ENCODE results near the gene SLC9A6. TPM values are rescaled to one million over a fixed set of nuclear protein-coding genes. Genes with fewer than 3 reads are reported as not detected.

SLC9A6 gene
- total and polyA plus RNA-seq, 2 experiments from 2014 or later: 7.2 to 17.1 TPM

GRCh38 chrX:136032370-136032769, 47.1 kb downstream of the SLC9A6 start (continued):
- TF ChIP-seq CTCF (conservative IDR thresholded peaks at IDR 0.05; ENCODE audit: low read depth in 2 of 2) (no peak), NANOG (IDR thresholded peaks at IDR 0.05; ENCODE audit: borderline replicate concordance) (no peak), ZNF331 (CRISPR knock-in tag; IDR thresholded peaks at IDR 0.05; ENCODE audit: low read depth) (no peak), ETS1 (IDR thresholded peaks at IDR 0.05) (no peak), EZH2 (IDR thresholded peaks at IDR 0.05; ENCODE audit: low read depth, unreplicated experiment) (no peak), REST (IDR thresholded peaks at IDR 0.05; ENCODE audit: unreplicated experiment) (no peak), STAT1 (IDR thresholded peaks at IDR 0.05; ENCODE audit: unreplicated experiment) (no peak), POLR2AphosphoS5 (IDR thresholded peaks at IDR 0.05; ENCODE audit: low read depth) (no peak)

- Mint-ChIP-seq H3K4me3 (no peak overlapping the region), H3K9me3 (no peaks in the 10 kb centered on the region), H3K4me1 (peaks cover 2% of the 10 kb centered on the region; the same call in 2 of the 3 replicates), H3K27me3 (ENCODE audit: insufficient read depth, low read depth, poor library complexity) (peaks cover 2% of the 10 kb centered on the region), H3K27ac (no peak overlapping the region), H3K36me3 (ENCODE audit: low read depth) (no peaks in the 10 kb centered on the region; the same call in 2 of the 3 replicates)
- Histone ChIP-seq H3K9me2 (ENCODE audit: insufficient read depth) (no peaks in the 10 kb centered on the region), H3K27ac (ENCODE audit: low read depth) (no peak overlapping the region), H3K27me3 (ENCODE audit: insufficient read depth) (no peaks in the 10 kb centered on the region), H3K36me3 (ENCODE audit: insufficient read depth) (no peaks in the 10 kb centered on the region), H2AFZ (no peak overlapping the region), H4K20me1 (replicated peaks; ENCODE audit: insufficient read depth) (no peaks in the 10 kb centered on the region), H3F3A (replicated peaks; ENCODE audit: low read depth) (no peaks in the 10 kb centered on the region), H3K79me2 (replicated peaks; ENCODE audit: insufficient read depth) (no peaks in the 10 kb centered on the region), H3K4me2 (no peak overlapping the region), H3K4me1 (ENCODE audit: insufficient read depth) (no peaks in the 10 kb centered on the region), H3K4me3 (no peak overlapping the region)
- ATAC-seq (no peak), DNase-seq (ENCODE audit: low spot score) (no peak)
- TF ChIP-seq REST (IDR thresholded peaks at IDR 0.05; ENCODE audit: unreplicated experiment) (no peak), POLR2AphosphoS5 (IDR thresholded peaks at IDR 0.05; ENCODE audit: low read depth) (no peak), STAT1 (IDR thresholded peaks at IDR 0.05; ENCODE audit: unreplicated experiment) (no peak), ETS1 (IDR thresholded peaks at IDR 0.05) (no peak), CREB1 (CRISPR knock-in tag; IDR thresholded peaks at IDR 0.05; ENCODE audit: low read depth) (no peak), ZNF331 (CRISPR knock-in tag; IDR thresholded peaks at IDR 0.05; ENCODE audit: low read depth) (no peak), EZH2phosphoT487 (IDR thresholded peaks at IDR 0.05; ENCODE audit: unreplicated experiment) (no peak), JUNB (IDR thresholded peaks at IDR 0.05; ENCODE audit: unreplicated experiment) (no peak)
These were observed 49.4 kb downstream of the SLC9A6 start for GRCh38 chrX:136034668-136035067.
